SK-MEL-5 (cell line): Measurements from ENCODE around the gene SUCLG2. TPM values are rescaled to one million over a fixed set of nuclear protein-coding genes. Genes with fewer than 3 reads are reported as not detected.
"Not testable (repeated sequence)": the region's sequence is repeated elsewhere in the genome, so short reads cannot be mapped to it uniquely, and the experiment has no call there.

ENCODE experiments used
- DNase-seq: peaks from one replicate; pipeline ENCODE4 v3.0.0-alpha.2; 2016; ENCODE audit warnings: low read depth, low spot score
- in situ Hi-C: cut with HindIII; loops from 2 replicates; pipeline ENCODE4 v1.10.0; 2016; ENCODE audit warnings: low sequenced_read_pairs, high pct_unique_total_duplicates, low pct_unique_long_range_greater_than_20kb
- total RNA-seq: library from RNA; depleted of rRNA; stranded (reverse); fragments of >200 nt; shearing (Covaris generic); gene quantifications from 2 replicates; pipeline ENCODE4 v1.2.3, GENCODE V29; 2014

Gene SUCLG2
- total RNA-seq, 1 experiment from 2014 or later: 39.3 TPM

DNA sequence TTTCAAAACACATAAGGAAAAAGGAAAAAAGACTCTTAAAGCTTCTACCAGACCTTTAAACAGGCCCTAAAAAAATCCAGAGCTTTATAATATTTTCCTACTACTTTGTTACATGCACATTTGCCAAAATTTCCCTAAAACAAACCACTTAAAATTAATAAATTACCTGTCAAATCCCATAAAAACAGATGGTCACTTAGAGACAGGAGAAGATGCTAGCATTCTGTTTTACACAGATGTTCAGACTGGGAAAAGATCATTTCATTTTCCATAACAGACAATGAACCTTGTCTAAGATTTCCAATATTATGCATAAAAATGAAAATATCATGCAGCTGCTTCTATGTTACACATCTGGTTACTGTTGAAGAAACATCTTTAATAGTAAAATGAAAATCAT lies 66.6 kb downstream of the SUCLG2 start:
- in situ Hi-C loops: no loop called here
- no peak for DNase-seq

DNA sequence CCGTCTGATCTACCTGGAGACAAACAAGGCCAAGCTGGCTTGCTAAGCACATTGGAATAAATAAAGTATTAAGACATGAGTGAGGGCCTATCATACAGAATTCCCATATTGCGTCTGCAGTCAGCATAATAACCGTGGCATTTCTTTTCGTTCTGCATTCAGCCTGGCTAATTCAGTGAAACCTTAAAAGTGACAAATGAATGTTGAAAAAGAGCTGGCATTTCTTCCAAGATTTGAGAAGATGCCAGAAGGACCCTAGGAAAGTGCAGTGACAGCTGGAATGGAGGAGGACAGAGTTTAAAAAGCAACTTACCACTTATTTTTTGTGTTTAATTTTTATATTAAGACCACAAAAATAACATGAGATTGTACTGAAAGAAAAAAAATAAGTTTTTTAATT lies 67.1 kb downstream of the SUCLG2 start:
- no peak for DNase-seq
- in situ Hi-C loops: no loop called here

DNA sequence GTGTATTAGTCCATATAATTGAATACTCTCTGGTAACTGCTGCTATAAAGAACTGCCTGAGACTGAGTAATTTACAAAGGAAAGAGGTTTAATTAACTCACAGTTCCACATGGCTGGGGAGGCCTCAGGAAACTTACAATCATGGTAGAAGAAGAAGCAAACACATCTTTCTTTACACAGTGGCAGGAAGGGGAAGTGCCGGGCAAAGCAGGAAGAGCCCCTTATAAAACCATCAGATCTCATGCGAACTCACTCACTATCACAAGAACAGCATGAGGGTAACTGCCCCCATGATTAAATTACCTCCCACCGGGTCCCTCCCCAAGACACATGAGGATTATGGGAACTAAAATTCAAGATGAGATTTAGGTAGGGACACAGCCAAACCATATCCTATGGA lies 69.8 kb downstream of the SUCLG2 start:
- in situ Hi-C loops, DNase-seq: not testable (repeated sequence)

DNA sequence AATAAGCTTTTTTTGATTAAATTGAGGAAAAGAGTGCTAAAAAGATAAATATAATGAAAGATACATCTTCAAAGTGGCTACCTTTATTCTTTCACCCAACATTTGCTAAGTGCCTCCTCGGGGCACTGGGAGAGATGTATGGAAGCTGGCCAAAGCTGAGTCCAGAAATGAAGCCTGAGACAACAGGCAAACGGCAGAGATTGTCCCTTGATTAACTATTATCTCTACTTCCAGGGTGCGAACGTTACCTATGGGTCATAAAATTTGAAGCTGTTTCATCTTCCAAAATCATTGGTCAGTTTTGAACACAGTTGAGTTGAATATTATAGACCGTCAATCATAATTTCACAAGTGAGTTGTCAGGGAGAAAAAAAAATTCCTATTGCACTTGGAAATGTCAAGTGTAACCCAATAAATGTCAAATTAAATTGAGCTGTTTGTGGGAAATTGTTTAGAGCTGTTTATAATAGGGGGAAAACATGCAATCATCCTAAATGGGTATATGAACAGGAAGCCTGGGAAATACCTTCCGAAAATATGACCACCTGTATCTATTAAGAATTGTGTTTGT lies 73.9 kb downstream of the SUCLG2 start:
- in situ Hi-C loops: no loop called here

DNA sequence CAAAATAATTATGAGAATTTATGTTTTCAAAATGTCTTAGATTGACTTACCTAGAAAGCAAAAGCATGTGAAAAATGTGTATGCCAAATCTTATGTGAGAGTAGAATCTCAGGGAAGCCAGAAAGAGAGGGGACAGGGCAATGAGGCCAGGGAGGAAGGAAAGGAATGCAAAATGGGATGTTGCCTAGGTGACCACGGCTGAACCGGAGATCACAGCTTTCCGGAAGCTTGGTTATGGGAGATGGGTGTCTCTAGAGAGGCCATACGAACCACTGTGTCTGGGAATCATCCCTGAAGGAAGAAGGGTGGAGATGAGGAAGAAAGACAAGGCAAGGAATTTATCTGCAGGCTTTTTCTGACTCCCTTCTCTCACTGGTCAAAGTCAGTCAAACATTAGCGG lies 76.0 kb downstream of the SUCLG2 start:
- DNase-seq: no peak
- in situ Hi-C loops: no loop called here

More for the DNA sequence above, 73.9 kb downstream of the SUCLG2 start:
- DNase-seq: no peak

DNA sequence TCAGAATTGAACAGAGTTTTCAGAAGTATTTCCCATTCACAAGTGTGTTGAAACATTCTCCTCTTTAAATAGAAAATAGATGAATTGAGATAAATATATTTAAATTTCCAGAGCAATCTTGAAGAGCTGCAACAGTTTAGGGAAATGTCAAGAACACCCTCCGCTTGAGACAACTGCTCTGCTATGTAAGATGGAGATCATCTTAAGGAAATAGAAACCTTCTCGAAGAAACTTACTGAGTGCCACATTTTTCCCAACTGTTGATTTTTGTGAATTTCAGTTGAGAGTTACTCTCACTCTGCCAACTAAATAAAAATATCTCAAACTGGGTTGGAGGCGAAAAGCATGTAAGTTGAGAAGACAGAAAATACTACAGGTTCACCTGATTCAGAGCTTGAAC lies 78.0 kb downstream of the SUCLG2 start:
- no peak for DNase-seq
- in situ Hi-C loops: no loop called here

DNA sequence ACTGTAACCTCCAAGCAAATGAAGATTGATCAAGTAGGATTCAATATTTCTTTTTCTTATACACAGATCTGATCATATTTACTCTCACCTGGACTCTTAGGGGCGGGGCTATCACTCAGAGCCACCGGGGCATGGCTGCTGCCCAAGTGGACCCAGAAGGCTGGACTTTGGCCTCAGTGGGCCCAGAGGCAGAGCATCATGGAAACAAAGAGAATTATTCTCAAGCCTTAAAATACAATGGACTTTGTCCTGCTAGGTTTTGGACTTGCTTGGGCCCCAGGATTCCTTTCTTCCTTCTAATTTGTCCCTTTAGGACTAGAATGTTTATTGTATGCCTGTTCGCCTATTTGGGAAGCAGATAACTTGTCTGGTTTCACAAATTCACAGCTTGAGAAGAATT lies 85.1 kb downstream of the SUCLG2 start:
- in situ Hi-C loops: no loop called here

DNA sequence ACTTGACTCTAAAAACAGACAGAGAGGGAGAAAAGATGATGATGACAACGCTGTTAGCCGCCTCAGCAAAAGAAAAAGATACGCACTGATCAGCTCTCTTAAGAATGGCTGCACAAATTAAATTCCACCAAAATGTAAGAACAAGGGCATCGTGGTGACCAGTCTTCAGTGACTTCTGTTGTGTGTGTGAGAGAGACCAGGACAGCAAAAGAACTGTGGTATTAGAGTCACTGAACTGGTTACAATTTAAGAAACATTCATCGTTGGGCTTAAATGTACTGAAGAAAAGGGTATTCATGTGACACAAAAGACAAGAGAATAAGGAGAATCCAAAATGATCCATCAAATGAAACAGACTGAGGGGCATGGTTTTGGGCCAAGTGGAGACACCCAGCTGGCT lies 86.5 kb downstream of the SUCLG2 start:
- DNase-seq: no peak
- in situ Hi-C loops: no loop called here

More for the DNA sequence above, 85.1 kb downstream of the SUCLG2 start:
- no peak for DNase-seq

DNA sequence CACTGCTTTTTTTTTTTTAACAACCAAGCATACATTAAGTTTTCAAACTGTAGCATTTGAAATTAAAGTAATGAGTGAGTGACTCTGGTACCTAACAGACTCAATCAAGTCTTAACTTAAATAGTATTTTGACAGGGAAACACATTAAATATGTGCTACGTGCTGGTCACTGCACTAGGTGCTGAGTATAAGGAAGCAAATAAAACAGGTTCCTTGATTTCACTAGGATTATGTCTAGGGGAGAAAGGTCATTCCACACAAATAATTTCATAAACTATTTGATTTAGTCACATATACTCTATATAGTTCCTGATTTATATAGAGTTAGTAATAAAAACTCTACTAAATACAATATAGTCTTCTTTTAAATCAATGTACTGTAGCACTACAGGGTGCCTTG lies 89.4 kb downstream of the SUCLG2 start:
- in situ Hi-C loops: no loop called here
- DNase-seq: no peak

DNA sequence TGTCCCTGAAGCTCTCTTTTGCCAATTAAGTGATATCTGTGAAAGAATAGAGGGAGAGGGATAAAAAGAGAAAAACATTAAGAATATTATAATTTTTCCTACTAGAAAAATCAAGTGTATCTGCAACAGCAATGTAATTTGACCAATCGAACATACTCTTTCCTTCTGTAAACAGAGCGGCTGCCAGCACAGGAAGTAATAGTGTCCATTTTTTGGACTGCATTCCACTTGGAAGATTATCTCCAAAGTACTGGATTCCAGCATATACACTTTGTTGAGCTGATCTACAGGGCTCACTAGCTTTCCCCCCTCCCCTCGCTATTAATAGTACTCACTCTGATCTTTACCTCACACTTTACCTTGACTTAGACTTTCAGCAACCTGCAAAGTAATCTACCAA lies 90.4 kb downstream of the SUCLG2 start:
- in situ Hi-C loops: no loop called here

DNA sequence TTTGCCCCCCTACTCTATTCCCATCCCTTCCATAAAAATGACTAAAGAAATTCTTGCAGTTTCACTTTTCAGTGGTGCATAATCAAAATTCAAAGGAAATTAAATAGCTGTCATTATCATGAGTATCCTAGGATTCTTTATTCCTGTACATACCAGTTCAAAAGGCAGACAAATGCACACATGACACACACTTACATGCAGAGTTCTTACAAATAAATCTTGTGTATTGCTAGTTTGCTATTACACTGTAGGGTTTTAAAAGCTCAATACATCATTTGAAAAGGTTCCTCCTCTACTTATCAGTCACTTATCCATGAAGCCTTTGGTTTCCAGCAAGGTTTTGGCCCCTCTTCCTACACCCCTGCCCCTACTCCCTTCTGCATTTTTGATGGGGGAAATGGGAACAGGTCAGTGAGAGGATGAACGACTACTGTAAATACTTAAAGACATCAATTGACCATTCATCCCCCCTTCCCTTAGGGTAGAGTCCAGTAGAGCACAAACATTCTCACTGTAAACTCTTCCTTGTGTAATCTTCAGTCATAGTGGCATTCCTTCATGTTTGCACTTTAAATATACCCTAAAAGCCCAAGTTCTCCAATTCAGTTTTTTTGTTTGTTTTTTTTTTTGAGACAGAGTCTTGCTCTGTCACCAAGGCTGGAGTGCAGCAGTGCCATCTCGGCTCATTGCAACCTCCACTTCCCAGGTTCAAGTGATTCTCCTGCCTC lies 92.6 kb downstream of the SUCLG2 start:
- in situ Hi-C loops: no loop called here
- peak; percentile 55 for DNase-seq

More for the DNA sequence above, 90.4 kb downstream of the SUCLG2 start:
- DNase-seq: no peak

DNA sequence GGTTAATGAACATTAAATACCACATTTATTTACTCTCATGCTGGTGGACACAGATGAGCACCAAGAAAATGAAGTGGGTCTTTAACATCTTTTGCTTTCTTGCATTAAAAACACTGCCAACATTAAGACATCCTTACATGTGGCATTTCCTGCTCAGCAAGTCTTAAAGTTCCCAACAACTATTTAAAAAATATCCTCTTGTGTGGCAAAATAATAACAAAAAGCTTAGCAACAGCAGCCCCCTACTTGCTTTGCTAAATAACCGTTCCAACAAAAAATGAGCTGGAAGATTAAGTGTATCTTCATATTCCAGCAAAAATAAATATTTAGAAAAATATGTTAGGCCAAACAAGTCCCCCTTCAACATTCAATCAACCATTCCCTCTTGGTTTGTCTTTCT lies 93.1 kb downstream of the SUCLG2 start:
- in situ Hi-C loops: no loop called here
- no peak for DNase-seq

DNA sequence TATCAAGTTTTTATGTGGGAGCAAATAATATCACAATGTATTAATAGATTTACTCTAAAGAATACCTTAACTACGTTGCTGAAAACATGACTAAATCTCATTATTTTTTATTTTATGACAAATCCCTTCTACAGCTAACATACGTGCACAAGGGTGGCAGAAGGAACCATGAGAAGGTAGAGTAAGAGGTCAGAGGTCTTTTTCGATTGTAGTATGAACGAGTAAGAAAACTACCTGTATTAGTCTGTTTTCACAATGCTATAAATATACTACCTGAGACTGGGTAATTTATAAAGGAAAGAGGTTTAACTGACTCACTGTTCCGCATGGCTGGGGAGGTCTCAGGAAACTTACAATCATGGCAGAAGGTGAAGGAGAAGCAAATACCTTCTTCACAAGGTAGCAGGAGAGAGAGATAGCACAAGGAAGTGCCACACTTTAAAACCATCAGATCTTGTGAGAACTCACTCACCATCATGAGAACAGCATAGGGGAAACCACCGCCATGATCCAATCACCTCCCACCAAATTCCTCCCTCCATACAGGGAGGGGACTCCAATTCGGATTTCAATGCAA lies 95.3 kb downstream of the SUCLG2 start:
- no peak for DNase-seq

DNA sequence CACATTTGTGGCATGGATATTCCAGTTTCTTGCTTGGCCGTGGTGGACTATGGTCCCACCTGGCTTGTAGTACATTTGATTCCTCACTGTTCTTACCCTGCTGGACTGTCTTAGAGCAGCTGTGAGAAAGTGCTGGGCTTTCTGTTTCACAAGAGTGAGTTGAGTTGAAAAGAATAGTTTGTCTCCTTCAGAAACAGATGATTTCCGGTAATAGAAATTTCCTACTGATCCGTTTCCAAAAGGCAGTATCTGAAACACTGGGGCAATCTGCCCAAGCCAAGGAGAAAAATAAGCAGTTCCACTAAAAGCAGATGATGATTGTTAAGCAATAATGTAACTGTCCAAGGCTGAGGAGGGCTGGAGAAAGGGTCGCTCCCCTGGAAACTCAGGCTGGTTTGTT lies 96.0 kb downstream of the SUCLG2 start:
- in situ Hi-C loops: no loop called here
- DNase-seq: no peak

More for the DNA sequence above, 95.3 kb downstream of the SUCLG2 start:
- in situ Hi-C loops: no loop called here

DNA sequence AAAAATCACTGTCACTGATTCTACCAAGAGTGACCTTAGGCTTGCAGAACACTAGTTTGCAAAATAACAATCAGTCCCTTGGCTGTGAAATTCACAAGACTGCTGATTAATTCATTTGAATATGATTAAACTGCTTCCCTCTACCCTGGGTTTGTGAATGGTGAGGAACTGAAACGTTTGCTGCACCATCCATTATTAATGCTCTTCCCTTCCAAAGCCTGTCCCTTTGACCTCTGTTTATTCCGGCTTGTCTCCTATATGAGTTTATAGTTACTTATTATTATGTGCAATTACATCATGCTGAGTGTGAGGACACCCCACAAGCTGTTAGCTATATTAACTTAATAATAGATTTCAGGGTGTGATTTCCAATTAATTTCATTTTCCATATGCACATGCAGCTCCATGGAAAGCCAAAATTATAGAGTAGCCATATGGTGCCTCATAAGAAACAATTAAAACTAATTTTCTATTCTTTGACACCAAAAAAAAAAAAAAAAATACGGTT lies 96.5 kb downstream of the SUCLG2 start:
- DNase-seq: no peak
- in situ Hi-C loops: no loop called here

DNA sequence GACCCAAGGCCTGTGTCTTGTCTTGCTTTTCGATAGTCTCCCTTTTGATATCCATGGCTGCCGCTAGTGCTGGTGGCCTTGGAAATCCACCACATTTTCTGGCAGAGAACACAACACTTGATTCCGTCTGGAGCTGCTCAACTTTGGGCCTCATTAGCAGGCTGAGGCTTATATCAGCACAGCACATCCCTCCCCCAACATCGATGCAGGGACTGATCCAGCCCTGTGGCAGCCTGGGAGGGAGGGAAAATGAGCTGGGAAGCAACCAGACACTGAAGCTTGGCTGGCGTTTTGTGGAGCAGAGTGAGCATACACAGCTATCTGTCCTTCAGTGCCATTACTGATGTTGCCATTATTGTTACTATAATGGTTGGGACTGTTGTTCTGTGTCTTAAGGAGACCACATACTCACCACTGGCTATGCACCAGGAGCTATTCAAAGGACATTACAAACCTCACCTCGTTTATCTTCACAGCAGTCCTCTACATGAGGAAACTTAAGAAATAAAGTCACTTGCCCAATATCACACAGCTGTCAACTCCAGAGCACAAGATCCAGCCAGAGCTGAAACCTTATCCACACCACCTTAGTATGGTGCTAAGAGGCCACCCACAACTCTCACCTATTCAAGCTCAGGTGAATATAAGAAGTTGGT lies 102.9 kb downstream of the SUCLG2 start:
- no peak for DNase-seq
- in situ Hi-C loops: no loop called here

DNA sequence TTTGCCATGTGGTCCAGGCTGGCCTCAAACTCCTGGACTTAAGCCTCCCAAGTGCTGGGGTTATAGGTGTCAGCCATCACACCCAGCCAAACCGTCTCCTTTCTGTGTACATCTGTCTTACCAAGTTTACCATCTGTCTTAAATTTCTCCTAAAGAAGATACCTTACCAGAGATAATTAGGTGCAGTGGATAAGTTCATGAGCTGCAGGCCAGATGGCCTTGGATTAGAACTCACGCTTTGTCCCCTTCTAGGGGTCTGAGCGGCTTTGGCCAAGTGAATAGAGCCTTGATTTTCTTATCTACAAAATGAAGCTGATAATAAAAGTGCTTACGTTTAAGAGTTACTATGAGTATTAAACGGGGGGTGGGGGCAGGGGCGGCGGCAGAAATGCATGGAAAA lies 103.9 kb downstream of the SUCLG2 start:
- no peak for DNase-seq
- in situ Hi-C loops: no loop called here

DNA sequence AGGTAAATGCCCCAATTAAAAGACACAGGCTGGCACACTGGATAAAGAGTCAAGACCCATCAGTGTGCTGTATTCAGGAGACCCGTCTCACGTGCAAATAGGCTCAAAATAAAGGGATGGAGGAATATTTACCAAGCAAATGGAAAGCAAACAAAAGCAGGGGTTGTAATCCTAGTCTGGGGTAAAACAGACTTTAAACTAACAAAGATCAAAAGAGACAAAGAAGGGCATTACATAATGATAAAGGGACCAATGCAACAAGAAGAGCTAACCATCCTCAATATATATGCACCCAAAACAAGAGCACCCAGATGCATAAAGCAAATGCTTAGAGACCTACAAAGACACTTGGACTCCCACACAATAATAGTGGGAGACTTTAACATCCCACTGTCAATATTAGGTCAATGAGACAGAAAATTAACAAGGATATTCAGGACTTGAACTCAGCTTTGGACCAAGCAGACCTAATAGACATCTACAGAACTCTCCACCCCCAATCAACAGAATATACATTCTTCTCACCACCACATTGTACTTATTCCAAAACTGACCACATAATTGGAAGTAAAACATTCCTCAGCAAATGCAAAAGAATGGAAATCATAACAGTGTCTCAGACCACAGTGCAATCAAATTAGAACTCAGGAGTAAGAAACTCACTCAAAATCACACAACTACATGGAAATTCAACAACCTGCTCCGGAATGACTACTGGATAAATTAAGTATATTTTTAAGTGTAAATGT lies 111.7 kb downstream of the SUCLG2 start:
- not testable (repeated sequence) for DNase-seq

More for the DNA sequence above, 111.7 kb downstream of the SUCLG2 start:
- in situ Hi-C loops: not testable (repeated sequence)
